H1 (cell line): ENCODE data around the gene DKKL1. TPM values are rescaled to one million over a fixed set of nuclear protein-coding genes. Genes with fewer than 3 reads are reported as not detected.

Experiments used
- BCL11A ChIP-seq, 2 experiments: IDR thresholded peaks; one replicate each; pipeline ENCODE4 v1.6.1; 2011; ENCODE audit warnings: low read depth in 2 of 2, low read length in 2 of 2, mild to moderate bottlenecking in 2 of 2
- KDM5A ChIP-seq: fragments of 200-600 bp; IDR thresholded peaks from 2 replicates; pipeline ENCODE4 v1.7.1; 2012; ENCODE audit warnings: mild to moderate bottlenecking, low read length, inconsistent platforms, mixed read lengths
- MAX ChIP-seq: IDR thresholded peaks from 2 replicates; pipeline ENCODE4 v1.6.1; 2012; ENCODE audit warnings: inconsistent platforms
- PHF8 ChIP-seq: fragments of 200-600 bp; sonication (generic); conservative IDR thresholded peaks from 2 replicates; pipeline ENCODE4 v1.7.1; 2012; ENCODE audit warnings: low read depth, mild to moderate bottlenecking, inconsistent platforms, low read length, moderate library complexity
- POU5F1 ChIP-seq: IDR thresholded peaks from 2 replicates; pipeline ENCODE4 v1.6.1; 2011; ENCODE audit warnings: low read depth, mild to moderate bottlenecking, low read length, moderate library complexity
- RFX5 ChIP-seq: IDR thresholded peaks from 2 replicates; pipeline ENCODE4 v1.6.1; 2011; ENCODE audit warnings: low read depth, low read length, improper control_type of control experiment, borderline replicate concordance
- RXRA ChIP-seq: IDR thresholded peaks from 2 replicates; pipeline ENCODE4 v1.6.1; 2011; ENCODE audit warnings: low read depth, mild to moderate bottlenecking, low read length, moderate library complexity; ENCODE audit not compliant: insufficient read depth
- SIN3A ChIP-seq, 2 experiments: IDR thresholded peaks in 1 of 2; conservative IDR thresholded peaks in 1 of 2; 2 replicates each; pipeline ENCODE4 v1.6.1; 2011 to 2012; ENCODE audit warnings: low read length in 2 of 2, improper control_type of control experiment in 1 of 2, low read depth in 1 of 2, mild to moderate bottlenecking in 1 of 2
- SP4 ChIP-seq: IDR thresholded peaks from 2 replicates; pipeline ENCODE4 v1.6.1; 2012; ENCODE audit warnings: low read length, inconsistent platforms
- polyA plus RNA-seq, 7 experiments: library from polyadenylated mRNA; depleted of rRNA in 3 of 7; stranded (reverse) in 5 of 7; unstranded in 2 of 7; fragments of >200 nt in 5 of 7; fragments of 200-250 nt in 2 of 7; gene quantifications; 1 replicate in 5 of 7; 2 replicates in 1 of 7; 4 replicates in 1 of 7; pipeline versions ENCODE4 v1.2.1 to v1.2.3, GENCODE V29; 2011 to 2013; ENCODE audit warnings: missing spikeins in 2 of 7, mixed read lengths in 2 of 7
- total RNA-seq: library from RNA; stranded (reverse); fragmentation: NEBNext Ultra II Directional; extraction: Animal tissue kit (Norgen Biotek cat#: 25700); gene quantifications from 2 replicates; pipeline ENCODE4 v1.2.1, GENCODE V29; 2021

The DKKL1 gene
- total and polyA plus RNA-seq, 2 of the 8 experiments (the other 6 are each of a cell fraction or from before 2014, with no cell fraction given) = 2.6 to 6.8 TPM

DNA sequence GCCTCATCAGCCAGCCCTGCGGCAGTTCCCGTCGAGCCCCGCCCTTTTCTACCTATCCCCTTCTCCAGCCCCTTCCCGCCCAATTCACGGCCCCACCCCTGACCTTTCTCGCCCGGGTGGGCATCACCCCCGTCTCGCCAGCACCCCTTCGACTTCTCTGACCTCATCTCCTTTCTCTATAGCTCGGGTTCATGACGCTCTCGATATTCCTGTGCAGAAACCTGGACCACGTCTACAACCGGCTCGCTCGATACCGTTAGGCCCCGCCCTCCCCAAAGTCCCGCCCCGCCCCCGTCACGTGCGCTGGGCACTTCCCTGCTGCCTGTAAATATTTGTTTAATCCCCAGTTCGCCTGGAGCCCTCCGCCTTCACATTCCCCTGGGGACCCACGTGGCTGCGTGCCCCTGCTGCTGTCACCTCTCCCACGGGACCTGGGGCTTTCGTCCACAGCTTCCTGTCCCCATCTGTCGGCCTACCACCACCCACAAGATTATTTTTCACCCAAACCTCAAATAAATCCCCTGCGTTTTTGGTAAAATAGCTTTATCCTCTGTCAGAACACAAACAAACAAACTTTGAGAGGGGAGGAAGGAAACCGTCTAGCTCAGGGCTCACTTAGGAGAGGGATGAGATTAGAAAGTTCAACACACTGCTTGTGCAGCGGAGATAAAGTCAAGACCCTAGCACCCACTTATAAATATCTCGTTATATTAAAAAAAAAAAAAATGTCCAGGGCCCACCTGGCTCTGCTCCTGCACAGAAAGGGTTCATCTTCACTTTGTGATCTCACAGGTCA is 23.4 kb upstream of the DKKL1 start (continued):
- TF ChIP-seq RXRA (no peak), SP4 (no peak), MAX (peak; percentile 82), RFX5 (no peak), SIN3A (conservative IDR thresholded peaks at IDR 0.05 in 1 of 2, IDR thresholded peaks at IDR 0.05 in 1 of 2; ENCODE audit: low read depth in 1 of 2, low read length in 2 of 2) (no peak), BCL11A (IDR thresholded peaks at IDR 0.05; ENCODE audit: low read depth in 2 of 2, low read length in 2 of 2) (no peak), KDM5A (no peak), POU5F1 (no peak), PHF8 (no peak)
